IMR-90 (cell line): Measurements from ENCODE around the gene WARS2. TPM values are rescaled to one million over a fixed set of nuclear protein-coding genes. Genes with fewer than 3 reads are reported as not detected.

Experiments
- ATAC-seq: fragments of 200-7000 bp; cut with Tn5 transposase; 2 replicates; pipeline ENCODE4 v1.9.1; 2020; ENCODE audit warnings: low read depth, mild to moderate bottlenecking, moderate library complexity
- BruUV-seq: library from RNA; stranded (reverse); fragments of 400-500 nt; replicated peaks from 2 replicates; lab custom pipeline; 2021; lab: Mats Ljungman, UMichigan
- CTCF ChIA-PET: fragments of 300-600 bp; formaldehyde crosslinking; extraction: SDS; loops from one replicate; lab custom pipeline; 2021; ENCODE audit warnings: antibody characterized with exemption; lab: Yijun Ruan, JAX
- POLR2A ChIA-PET: fragments of 300-600 bp; sonication (Branson Sonifier 250); formaldehyde crosslinking; loops from one replicate; lab custom pipeline; 2022; ENCODE audit warnings: antibody characterized with exemption; ENCODE audit not compliant: unreplicated experiment; lab: Charles Lee
- DNase-seq: peaks from one replicate; pipeline ENCODE4 v3.0.0; 2013
- H2AFZ ChIP-seq: replicated peaks from 2 replicates; pipeline ENCODE3; 2013; ENCODE audit warnings: low read length, mild to moderate bottlenecking; ENCODE audit not compliant: poor library complexity
- H2AK5ac ChIP-seq: 2 replicates; pipeline ENCODE4 v1.6.1; 2013; ENCODE audit warnings: low read depth, low read length, inconsistent platforms
- H2AK9ac ChIP-seq: replicated peaks from 2 replicates; pipeline ENCODE3; 2013; ENCODE audit warnings: mild to moderate bottlenecking, low read depth, low read length, moderate library complexity; ENCODE audit not compliant: poor library complexity
- H2BK120ac ChIP-seq: 2 replicates; pipeline ENCODE4 v1.6.1; 2013; ENCODE audit warnings: low read depth, low read length, inconsistent platforms
- H2BK15ac ChIP-seq: 3 replicates; pipeline ENCODE4 v1.6.1; 2013; ENCODE audit warnings: low read depth, low read length, inconsistent platforms
- H2BK20ac ChIP-seq: 2 replicates; pipeline ENCODE4 v1.6.1; 2013; ENCODE audit warnings: low read depth, mild to moderate bottlenecking, inconsistent platforms, low read length, moderate library complexity
- H2BK5ac ChIP-seq: 2 replicates; pipeline ENCODE4 v1.6.1; 2013; ENCODE audit warnings: mild to moderate bottlenecking, low read depth, low read length, inconsistent platforms; ENCODE audit not compliant: poor library complexity, severe bottlenecking
- H3K14ac ChIP-seq: replicated peaks from 2 replicates; pipeline ENCODE4 v1.6.1; 2013; ENCODE audit warnings: low read depth, low read length, inconsistent platforms
- H3K18ac ChIP-seq: 2 replicates; pipeline ENCODE4 v1.6.1; 2013; ENCODE audit warnings: low read depth, low read length, control low read depth
- H3K23ac ChIP-seq: 2 replicates; pipeline ENCODE4 v1.6.1; 2013; ENCODE audit warnings: low read depth, low read length, inconsistent platforms
- H3K27ac ChIP-seq: 2 replicates; pipeline ENCODE4 v1.5.1; 2013; ENCODE audit warnings: mild to moderate bottlenecking, control low read depth, low read length; ENCODE audit not compliant: insufficient read depth
- H3K27me3 ChIP-seq: 2 replicates; pipeline ENCODE4 v1.6.1; 2013; ENCODE audit warnings: low read length; ENCODE audit not compliant: control insufficient read depth, insufficient read depth
- H3K36me3 ChIP-seq: 2 replicates; pipeline ENCODE4 v1.6.1; 2013; ENCODE audit warnings: low read length, mixed read lengths; ENCODE audit not compliant: control insufficient read depth, insufficient read depth
- H3K4ac ChIP-seq: 2 replicates; pipeline ENCODE4 v1.6.1; 2013; ENCODE audit warnings: low read depth, low read length, inconsistent platforms
- H3K4me1 ChIP-seq: 2 replicates; pipeline ENCODE4 v1.6.1; 2013; ENCODE audit warnings: low read length, mixed read lengths; ENCODE audit not compliant: control insufficient read depth, insufficient read depth
- H3K4me2 ChIP-seq: 2 replicates; pipeline ENCODE4 v1.6.1; 2013; ENCODE audit warnings: low read depth, mild to moderate bottlenecking, control low read depth, low read length, moderate library complexity
- H3K4me3 ChIP-seq: 2 replicates; pipeline ENCODE4 v1.5.1; 2013; ENCODE audit warnings: low read depth, mild to moderate bottlenecking, control low read depth, low read length, moderate library complexity; ENCODE audit not compliant: insufficient read depth
- H3K56ac ChIP-seq: 2 replicates; pipeline ENCODE4 v1.6.1; 2013; ENCODE audit warnings: low read length, inconsistent platforms; ENCODE audit not compliant: insufficient read depth; ENCODE audit errors: extremely low read depth
- H3K79me1 ChIP-seq, 2 experiments: 2 replicates each; pipeline ENCODE4 v1.6.1; 2013; ENCODE audit warnings: low read length in 2 of 2, inconsistent platforms in 1 of 2, low read depth in 1 of 2
- H3K9ac ChIP-seq: 2 replicates; pipeline ENCODE4 v1.6.1; 2013; ENCODE audit warnings: low read depth, low read length, control low read depth
- H3K9me1 ChIP-seq: 2 replicates; pipeline ENCODE4 v1.6.1; 2013; ENCODE audit warnings: low read length, inconsistent platforms; ENCODE audit not compliant: insufficient read depth
- H3K9me3 ChIP-seq: 2 replicates; pipeline ENCODE4 v1.6.1; 2013; ENCODE audit warnings: low read length; ENCODE audit not compliant: control insufficient read depth, insufficient read depth
- H4K20me1 ChIP-seq: 2 replicates; pipeline ENCODE4 v1.6.1; 2013; ENCODE audit warnings: low read length, inconsistent platforms; ENCODE audit not compliant: insufficient read depth
- H4K5ac ChIP-seq: 2 replicates; pipeline ENCODE4 v1.6.1; 2013; ENCODE audit warnings: mild to moderate bottlenecking, low read depth, low read length, control low read depth
- H4K8ac ChIP-seq, 2 experiments: 2 replicates each; pipeline ENCODE4 v1.6.1; 2013; ENCODE audit warnings: low read depth in 2 of 2, low read length in 2 of 2, control low read depth in 1 of 2, inconsistent platforms in 1 of 2
- H4K91ac ChIP-seq: 2 replicates; pipeline ENCODE4 v1.6.1; 2013; ENCODE audit warnings: low read depth, low read length, inconsistent platforms; ENCODE audit not compliant: insufficient read depth
- CEBPB ChIP-seq: IDR thresholded peaks from 2 replicates; pipeline ENCODE4 v1.6.1; 2012; ENCODE audit warnings: low read depth, low read length, improper control_type of control experiment
- ELK1 ChIP-seq: fragments of 150-350 bp; IDR thresholded peaks from 2 replicates; pipeline ENCODE4 v1.6.1; 2016; ENCODE audit warnings: low read depth, mild to moderate bottlenecking, low read length, moderate library complexity, borderline replicate concordance
- WGBS, 2 experiments: methylation state at CpG; one replicate each; pipeline versions ENCODE4 v1.1.5 to v1.1.7; 2013; ENCODE audit warnings: missing lambda C conversion rate in 2 of 2; ENCODE audit not compliant: insufficient read length in 1 of 2; ENCODE audit errors: extremely low coverage in 2 of 2; 5-methylcytosine and 5-hydroxymethylcytosine counted together
- dilution Hi-C: fragments of 300-500 bp; cut with HindIII; formaldehyde crosslinking; loops from one replicate; pipeline ENCODE4 v1.14.3; 2018; ENCODE audit warnings: low sequenced_read_pairs; ENCODE audit not compliant: unreplicated experiment
- in situ Hi-C: fragments of 300-500 bp; cut with MboI; formaldehyde crosslinking; loops from 3 replicates; pipeline ENCODE4 v1.14.3; 2019; ENCODE audit warnings: low sequenced_read_pairs, inconsistent platforms, mixed read lengths
- intact Hi-C: fragments of 100-400 bp; cut with micrococcal nuclease; formaldehyde crosslinking; loops from 2 replicates; pipeline ENCODE4 v1.10.0; 2022
- polyA plus RNA-seq, 3 experiments: library from polyadenylated mRNA; depleted of rRNA; stranded (reverse); fragments of >200 nt; gene quantifications; 2 replicates each; pipeline ENCODE4 v1.2.3, GENCODE V29; 2012; ENCODE audit warnings: low replicate concordance in 1 of 3
- total RNA-seq: library from RNA; depleted of rRNA; stranded (reverse); fragments of >200 nt; gene quantifications from 2 replicates; pipeline ENCODE4 v1.2.3, GENCODE V29; 2012

WARS2 gene
- total and polyA plus RNA-seq, 2 of the 4 experiments (the other 2 are of a cell fraction) = 5.7 to 20.3 TPM

GRCh38 chr1:119147661-119148090, 7.2 kb upstream of the WARS2 start:
- no peak overlapping the region for H2BK20ac ChIP-seq
- H2BK15ac ChIP-seq = no peak overlapping the region
- no peak overlapping the region for H3K56ac ChIP-seq
- H3K23ac ChIP-seq = no peak overlapping the region
- in situ Hi-C loops (no loop called here), dilution Hi-C loops (no loop called here), intact Hi-C loops (no loop called here)
- no peak overlapping the region for H3K14ac ChIP-seq
- no peak overlapping the region for H2AK5ac ChIP-seq
- no peaks in the 10 kb centered on the region for H3K79me1 ChIP-seq
- H4K5ac ChIP-seq = no peak overlapping the region
- H3K9me1 ChIP-seq = no peaks in the 10 kb centered on the region
- no TSS peak for BruUV-seq
- H3K4me3 ChIP-seq = no peak overlapping the region
- ChIA-PET POLR2A (no interaction called here), CTCF (no interaction called here)
- TF ChIP-seq ELK1 = no peak
- peak; percentile 62 for TF ChIP-seq CEBPB
- ATAC-seq (peak; percentile 57), DNase-seq (peak; percentile 24)
- H2AK9ac ChIP-seq = no peak overlapping the region
- no peak overlapping the region for H2BK5ac ChIP-seq
- no peaks in the 10 kb centered on the region for H3K9me3 ChIP-seq
- H2AFZ ChIP-seq = no peak overlapping the region
- no peak overlapping the region for H4K8ac ChIP-seq
- 0 out of 2 replicates have a peak, but pooled peaks cover 2% of the 10 kb centered on the region for H3K36me3 ChIP-seq
- H2BK120ac ChIP-seq = no peak overlapping the region
- no peak overlapping the region for H3K9ac ChIP-seq
- H3K4me1 ChIP-seq = no peaks in the 10 kb centered on the region
- H3K27me3 ChIP-seq = no peaks in the 10 kb centered on the region
- H3K18ac ChIP-seq = no peak overlapping the region
- H4K20me1 ChIP-seq = no peaks in the 10 kb centered on the region
- WGBS, 2 experiments = no CpG with 5 or more reads among the region's 4 CpGs
- no peak overlapping the region for H4K91ac ChIP-seq
- no peak overlapping the region for H3K4ac ChIP-seq
- H3K27ac ChIP-seq = no peak overlapping the region
- H3K4me2 ChIP-seq = no peak overlapping the region
